ENCODE data around the gene TUBB2B. TPM values are rescaled to one million over a fixed set of nuclear protein-coding genes. Genes with fewer than 3 reads are reported as not detected.

Gene TUBB2B
- total and polyA plus RNA-seq, 7 donors: 2.3 to 24.9 (median 12.7) TPM

DNA sequence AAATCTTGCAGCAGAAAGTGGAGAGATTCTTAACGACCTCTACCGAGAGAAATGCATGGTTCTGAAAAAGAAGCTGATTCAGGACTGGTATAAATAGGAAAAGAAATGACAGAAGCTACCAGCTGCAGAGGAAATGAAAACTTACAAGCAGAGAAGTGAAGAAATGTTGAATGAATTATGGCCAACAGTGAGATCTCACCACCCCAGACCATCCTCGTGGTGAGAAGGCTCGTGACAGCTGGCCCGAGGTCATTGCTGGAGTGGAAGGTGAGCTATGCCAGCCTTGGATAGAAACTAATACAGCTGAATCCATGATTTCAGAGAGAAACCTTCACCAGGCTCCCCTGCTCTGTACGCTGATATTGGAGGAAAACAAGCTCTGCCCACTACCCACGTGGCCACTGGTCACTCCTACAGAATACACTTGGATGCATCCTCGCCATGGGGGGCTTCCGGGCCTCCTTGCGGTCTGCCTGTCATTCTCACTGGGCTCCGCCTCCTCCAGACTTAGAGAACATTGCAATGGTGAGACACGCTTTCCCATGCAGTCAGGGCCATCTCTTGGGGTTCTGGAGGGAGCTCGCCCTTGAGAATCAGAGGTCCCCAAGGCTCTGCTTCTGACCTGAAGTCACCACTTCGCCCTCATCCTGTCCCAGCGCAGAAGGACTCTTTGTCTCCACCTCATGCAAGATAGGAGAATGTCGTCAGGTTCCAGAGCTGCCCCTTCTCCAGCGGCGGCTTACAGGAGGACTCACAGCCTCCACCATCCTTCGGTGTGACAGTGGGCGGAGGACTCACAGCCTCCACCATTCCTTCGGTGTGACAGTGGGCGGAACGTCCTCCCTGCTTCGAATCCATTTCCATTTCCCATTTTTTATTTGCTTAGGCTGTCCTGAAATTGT lies 10.6 kb upstream of the TUBB2B start:
- no peak for DNase-seq
- H3K27me3 ChIP-seq: peaks cover 0 to 5% (median 0%) of the 10 kb centered on the region in 3 donors
- H3K4me1 ChIP-seq: no peaks in the 10 kb centered on the region
- intact Hi-C loops (cut with DNase I): no loop called here
- WGBS, 2 donors: 77 to 85% methylated on average over 24 of the region's 24 CpGs
- H3K4me3 ChIP-seq: no peak overlapping the region
- no peaks in the 10 kb centered on the region for H3K9me3 ChIP-seq
- no peak for TF ChIP-seq POLR2AphosphoS5 (IDR thresholded peaks at IDR 0.05)
- no peak overlapping the region for H3K27ac ChIP-seq
- no peaks in the 10 kb centered on the region for H3K36me3 ChIP-seq

DNA sequence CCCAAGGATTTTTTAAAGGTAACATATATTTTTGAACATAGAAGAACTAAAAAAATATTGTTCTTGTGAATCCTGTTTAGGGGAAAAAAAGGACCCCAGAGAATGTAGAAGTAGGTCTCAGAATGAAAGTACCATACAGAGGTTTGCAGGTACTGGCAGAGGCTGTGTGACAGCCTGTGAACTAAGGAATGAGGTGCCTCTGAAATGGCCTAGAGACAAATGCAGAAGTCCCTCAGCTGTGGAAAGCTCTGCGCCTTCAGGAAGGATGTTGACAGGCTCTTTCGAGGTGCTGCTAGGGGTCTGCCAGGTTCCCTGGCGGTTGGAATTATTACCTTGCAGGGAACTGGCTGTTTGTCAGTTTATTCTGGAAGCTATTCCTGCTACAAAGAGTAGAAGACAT lies 8.6 kb upstream of the TUBB2B start:
- TF ChIP-seq, protein P1, sequence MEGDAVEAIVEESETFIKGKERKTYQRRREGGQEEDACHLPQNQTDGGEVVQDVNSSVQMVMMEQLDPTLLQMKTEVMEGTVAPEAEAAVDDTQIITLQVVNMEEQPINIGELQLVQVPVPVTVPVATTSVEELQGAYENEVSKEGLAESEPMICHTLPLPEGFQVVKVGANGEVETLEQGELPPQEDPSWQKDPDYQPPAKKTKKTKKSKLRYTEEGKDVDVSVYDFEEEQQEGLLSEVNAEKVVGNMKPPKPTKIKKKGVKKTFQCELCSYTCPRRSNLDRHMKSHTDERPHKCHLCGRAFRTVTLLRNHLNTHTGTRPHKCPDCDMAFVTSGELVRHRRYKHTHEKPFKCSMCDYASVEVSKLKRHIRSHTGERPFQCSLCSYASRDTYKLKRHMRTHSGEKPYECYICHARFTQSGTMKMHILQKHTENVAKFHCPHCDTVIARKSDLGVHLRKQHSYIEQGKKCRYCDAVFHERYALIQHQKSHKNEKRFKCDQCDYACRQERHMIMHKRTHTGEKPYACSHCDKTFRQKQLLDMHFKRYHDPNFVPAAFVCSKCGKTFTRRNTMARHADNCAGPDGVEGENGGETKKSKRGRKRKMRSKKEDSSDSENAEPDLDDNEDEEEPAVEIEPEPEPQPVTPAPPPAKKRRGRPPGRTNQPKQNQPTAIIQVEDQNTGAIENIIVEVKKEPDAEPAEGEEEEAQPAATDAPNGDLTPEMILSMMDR (IDR thresholded peaks at IDR 0.05): no peak
- no peak for TF ChIP-seq POLR2A (IDR thresholded peaks at IDR 0.05)
- no peak for TF ChIP-seq EP300 (IDR thresholded peaks at IDR 0.05)
- TF ChIP-seq POLR2AphosphoS5 (IDR thresholded peaks at IDR 0.05): no peak

DNA sequence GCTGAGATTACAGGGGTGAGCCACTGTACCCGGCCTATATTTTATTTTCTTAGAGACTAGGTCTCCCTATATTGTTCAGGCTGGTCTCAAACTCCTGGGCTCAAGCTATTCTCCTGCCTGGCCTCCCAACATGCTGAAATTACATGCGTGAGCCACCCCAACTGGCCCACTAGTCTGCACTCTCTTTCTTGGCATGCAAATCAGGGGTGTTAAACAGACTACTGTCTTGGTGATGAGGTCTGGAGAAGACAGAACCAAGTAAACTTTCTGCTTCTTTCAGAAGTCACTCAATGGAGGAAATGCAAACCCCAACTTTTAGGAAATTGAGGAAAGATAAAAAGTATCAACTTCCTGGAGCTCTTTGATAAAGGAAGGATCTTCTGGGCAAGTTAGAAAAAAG lies 8.0 kb upstream of the TUBB2B start:
- intact Hi-C loops (cut with DNase I): no loop called here
- Histone ChIP-seq H3K36me3 (no peaks in the 10 kb centered on the region), H3K4me3 (no peak overlapping the region), H3K27me3 (peaks cover 3 to 31% (median 5%) of the 10 kb centered on the region in 3 donors), H3K4me1 (peaks cover 0 to 16% (median 11%) of the 10 kb centered on the region in 4 donors), H3K27ac (no peak overlapping the region), H3K9me3 (no peaks in the 10 kb centered on the region)
- DNase-seq: no peak
- TF ChIP-seq, protein P1 (IDR thresholded peaks at IDR 0.05): no peak
- no peak for TF ChIP-seq POLR2AphosphoS5 (IDR thresholded peaks at IDR 0.05)
- no peak for TF ChIP-seq POLR2A (IDR thresholded peaks at IDR 0.05)
- no peak for TF ChIP-seq EP300 (IDR thresholded peaks at IDR 0.05)
- WGBS, 2 donors: 89 to 92% methylated on average over 2 of the region's 2 CpGs

More for the DNA sequence above, 8.6 kb upstream of the TUBB2B start:
- no peaks in the 10 kb centered on the region for H3K9me3 ChIP-seq
- intact Hi-C loops (cut with DNase I): no loop called here
- H3K27me3 ChIP-seq: peaks cover 0 to 25% (median 5%) of the 10 kb centered on the region in 3 donors
- H3K4me1 ChIP-seq: peaks cover 0 to 11% (median 6%) of the 10 kb centered on the region in 4 donors
- no peak overlapping the region for H3K4me3 ChIP-seq
- no peak for DNase-seq
- 55 to 86% methylated on average over 3 of the region's 3 CpGs for WGBS, 2 donors
- no peak overlapping the region for H3K27ac ChIP-seq
- H3K36me3 ChIP-seq: no peaks in the 10 kb centered on the region

DNA sequence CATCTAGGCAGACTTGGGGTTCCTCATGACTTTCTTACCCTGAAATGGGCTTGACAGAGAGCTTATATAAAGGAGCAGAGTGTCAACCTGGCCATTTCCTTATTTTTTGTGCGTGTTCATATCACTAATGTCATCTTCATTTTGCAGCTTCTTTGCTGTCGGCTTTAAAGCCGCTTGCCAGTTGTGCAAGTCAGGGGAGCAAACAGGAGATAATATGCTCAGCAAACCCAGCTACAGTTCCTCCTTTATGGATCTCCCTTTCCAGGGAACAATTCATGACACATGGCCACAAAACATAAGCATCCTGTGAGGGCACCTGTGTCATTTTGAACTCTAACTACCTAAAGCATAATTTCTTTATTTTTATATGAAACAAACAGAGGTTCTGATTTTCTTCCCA lies 6.5 kb upstream of the TUBB2B start:
- H3K9me3 ChIP-seq: no peaks in the 10 kb centered on the region
- no peak overlapping the region for H3K27ac ChIP-seq
- no peak overlapping the region for H3K4me3 ChIP-seq
- peaks cover 0 to 32% (median 24%) of the 10 kb centered on the region in 4 donors for H3K4me1 ChIP-seq
- H3K36me3 ChIP-seq: no peaks in the 10 kb centered on the region
- DNase-seq: no peak
- 75 to 81% methylated on average over 3 of the region's 3 CpGs for WGBS, 2 donors
- TF ChIP-seq, protein P1 (IDR thresholded peaks at IDR 0.05): no peak
- TF ChIP-seq POLR2A (IDR thresholded peaks at IDR 0.05) (no peak), POLR2AphosphoS5 (IDR thresholded peaks at IDR 0.05) (no peak), EP300 (IDR thresholded peaks at IDR 0.05) (no peak)
- intact Hi-C loops (cut with DNase I): loop anchor here (5.0 kb wide), 2 partner anchors 107 to 167 kb away; partner anchors contain the start of gene RIPK1
- peaks cover 11 to 46% (median 18%) of the 10 kb centered on the region in 3 donors for H3K27me3 ChIP-seq

DNA sequence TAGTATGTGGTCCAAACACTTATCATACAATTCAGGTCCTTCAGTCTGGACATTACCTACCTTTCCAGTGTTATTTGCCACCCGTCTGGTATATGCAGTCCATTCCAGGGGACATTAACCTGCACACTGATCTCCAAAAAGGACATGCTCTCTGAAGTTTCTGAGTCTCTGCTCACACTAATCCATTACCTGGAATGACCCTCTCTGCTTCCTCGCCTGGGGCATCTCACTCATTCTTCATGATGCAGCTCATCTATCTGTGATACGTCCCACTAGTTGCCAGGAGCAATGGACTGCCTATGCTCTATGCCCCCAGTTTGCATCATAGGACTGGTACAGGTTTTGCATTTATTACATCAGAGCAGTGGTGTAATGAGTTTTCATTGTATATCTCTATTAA lies 5.9 kb upstream of the TUBB2B start:
- Histone ChIP-seq H3K9me3 (no peaks in the 10 kb centered on the region), H3K4me1 (peaks cover 0 to 38% (median 30%) of the 10 kb centered on the region in 4 donors), H3K27me3 (peaks cover 13 to 52% (median 24%) of the 10 kb centered on the region in 3 donors), H3K4me3 (no peak overlapping the region), H3K27ac (no peak overlapping the region), H3K36me3 (no peaks in the 10 kb centered on the region)
- DNase-seq: no peak
- intact Hi-C loops (cut with DNase I): loop anchor here (5.0 kb wide), 2 partner anchors 106 to 166 kb away; partner anchors contain the start of gene RIPK1
- TF ChIP-seq POLR2AphosphoS5 (IDR thresholded peaks at IDR 0.05): no peak
- TF ChIP-seq, protein P1 (IDR thresholded peaks at IDR 0.05): no peak
- no peak for TF ChIP-seq POLR2A (IDR thresholded peaks at IDR 0.05)
- no peak for TF ChIP-seq EP300 (IDR thresholded peaks at IDR 0.05)
- 79 to 90% methylated on average over 3 of the region's 3 CpGs for WGBS, 2 donors

Measured in sigmoid colon (tissue), 7 donors.